WTC11 (cell line): ENCODE measurements around the gene FAM177B. TPM values are rescaled to one million over a fixed set of nuclear protein-coding genes. Genes with fewer than 3 reads are reported as not detected.
"Not testable (repeated sequence)": the region's sequence is repeated elsewhere in the genome, so short reads cannot be mapped to it uniquely, and the experiment has no call there.

Experiments
- ATAC-seq: fragments of 200-7000 bp; cut with Tn5 transposase; 2 replicates; pipeline ENCODE4 v1.10.0; 2021; ENCODE audit warnings: mild to moderate bottlenecking, moderate library complexity
- CTCF ChIA-PET: fragments of 300-600 bp; sonication (Branson Sonifier 250); formaldehyde crosslinking; loops from one replicate; lab custom pipeline; 2021; ENCODE audit warnings: antibody characterized with exemption; lab: Charles Lee
- POLR2A ChIA-PET: fragments of 350-600 bp; sonication (Branson Sonifier 250); formaldehyde crosslinking; loops from one replicate; lab custom pipeline; 2021; ENCODE audit warnings: antibody characterized with exemption; lab: Charles Lee
- DNase-seq: peaks from one replicate; pipeline ENCODE4 v3.0.0; 2021; ENCODE audit warnings: low spot score
- H3K27ac Mint-ChIP-seq: 2 replicates; pipeline ENCODE4 v1.8.0; 2021; ENCODE audit warnings: mixed read lengths
- H3K27me3 Mint-ChIP-seq: 2 replicates; pipeline ENCODE4 v1.8.0; 2021; ENCODE audit warnings: low read depth, mild to moderate bottlenecking, moderate library complexity, mixed read lengths
- H3K36me3 Mint-ChIP-seq: 2 replicates; pipeline ENCODE4 v1.8.0; 2021; ENCODE audit warnings: mixed read lengths
- H3K4me1 Mint-ChIP-seq: 2 replicates; pipeline ENCODE4 v1.8.0; 2022; ENCODE audit warnings: mixed read lengths
- H3K4me3 Mint-ChIP-seq: 2 replicates; pipeline ENCODE4 v1.8.0; 2021; ENCODE audit warnings: mild to moderate bottlenecking, moderate library complexity, mixed read lengths
- H3K9me3 Mint-ChIP-seq: 2 replicates; pipeline ENCODE4 v1.8.0; 2021; ENCODE audit warnings: mixed read lengths
- ATF3 ChIP-seq: sonication (generic); formaldehyde crosslinking; conservative IDR thresholded peaks from 2 replicates; pipeline ENCODE4 v1.8.1; 2022; ENCODE audit warnings: mild to moderate bottlenecking, missing genetic modification reagents
- CREB1 ChIP-seq: sonication (generic); formaldehyde crosslinking; IDR thresholded peaks from 2 replicates; pipeline ENCODE4 v1.8.0; 2023; ENCODE audit warnings: mild to moderate bottlenecking, missing genetic modification reagents
- ETV6 ChIP-seq: sonication (generic); formaldehyde crosslinking; IDR thresholded peaks from 2 replicates; pipeline ENCODE4 v1.8.1; 2022; ENCODE audit warnings: mild to moderate bottlenecking, missing genetic modification reagents
- GABPB1 ChIP-seq: sonication (generic); formaldehyde crosslinking; IDR thresholded peaks from 2 replicates; pipeline ENCODE4 v1.8.1; 2023; ENCODE audit warnings: mild to moderate bottlenecking, missing genetic modification reagents
- IRF1 ChIP-seq: sonication (generic); formaldehyde crosslinking; IDR thresholded peaks from 2 replicates; pipeline ENCODE4 v1.8.0; 2023; ENCODE audit warnings: missing genetic modification reagents
- KAT7 ChIP-seq: sonication (generic); formaldehyde crosslinking; IDR thresholded peaks from 2 replicates; pipeline ENCODE4 v1.8.1; 2023; ENCODE audit warnings: missing genetic modification reagents, mild to moderate bottlenecking, borderline replicate concordance
- MXD4 ChIP-seq: fragments of 250-450 bp; sonication (Bioruptor Pico); IDR thresholded peaks from 2 replicates; pipeline ENCODE4 v1.8.0; 2021; ENCODE audit warnings: mild to moderate bottlenecking, moderate library complexity, borderline replicate concordance
- MYBL2 ChIP-seq: sonication (generic); formaldehyde crosslinking; IDR thresholded peaks from 2 replicates; pipeline ENCODE4 v1.8.1; 2023; ENCODE audit warnings: mild to moderate bottlenecking, moderate library complexity, missing genetic modification reagents
- NFE2L1 ChIP-seq: sonication (generic); formaldehyde crosslinking; IDR thresholded peaks from 2 replicates; pipeline ENCODE4 v1.8.1; 2023; ENCODE audit warnings: missing genetic modification reagents
- PRRX2 ChIP-seq: fragments of 250-450 bp; sonication (Bioruptor Pico); IDR thresholded peaks from 2 replicates; pipeline ENCODE4 v1.8.0; 2021; ENCODE audit warnings: mild to moderate bottlenecking
- RORB ChIP-seq: fragments of 250-450 bp; sonication (Bioruptor Pico); IDR thresholded peaks from 2 replicates; pipeline ENCODE4 v1.9.0; 2021; ENCODE audit warnings: mild to moderate bottlenecking
- SMAD3 ChIP-seq: sonication (generic); formaldehyde crosslinking; IDR thresholded peaks from 2 replicates; pipeline ENCODE4 v1.8.0; 2022; ENCODE audit warnings: missing genetic modification reagents, mild to moderate bottlenecking, borderline replicate concordance
- TEAD4 ChIP-seq: sonication (generic); formaldehyde crosslinking; IDR thresholded peaks from 2 replicates; pipeline ENCODE4 v1.8.0; 2022; ENCODE audit warnings: mild to moderate bottlenecking, missing genetic modification reagents
- USF2 ChIP-seq: sonication (generic); formaldehyde crosslinking; IDR thresholded peaks from 2 replicates; pipeline ENCODE4 v1.8.1; 2023; ENCODE audit warnings: mild to moderate bottlenecking, missing genetic modification reagents, moderate library complexity
- ZNF219 ChIP-seq: sonication (generic); formaldehyde crosslinking; IDR thresholded peaks from 2 replicates; pipeline ENCODE4 v1.8.0; 2023; ENCODE audit warnings: missing genetic modification reagents, mild to moderate bottlenecking, borderline replicate concordance
- ZNF317 ChIP-seq: sonication (generic); formaldehyde crosslinking; IDR thresholded peaks from 2 replicates; pipeline ENCODE4 v1.8.1; 2023; ENCODE audit warnings: low read depth, mild to moderate bottlenecking, moderate library complexity, missing genetic modification reagents, borderline replicate concordance
- ZNF423 ChIP-seq: fragments of 250-450 bp; sonication (Bioruptor Pico); IDR thresholded peaks from 2 replicates; pipeline ENCODE4 v2.1.2; 2022; ENCODE audit warnings: mild to moderate bottlenecking, moderate library complexity
- total RNA-seq: library from RNA; stranded (reverse); gene quantifications from 3 replicates; pipeline ENCODE4 v1.2.3, GENCODE V29; 2021
- TF ChIP-seq, protein P1 (sequence below): sonication (generic); formaldehyde crosslinking; IDR thresholded peaks from 2 replicates; pipeline ENCODE4 v1.8.1; 2022; ENCODE audit warnings: low read depth, missing genetic modification reagents, borderline replicate concordance
- TF ChIP-seq, protein P2 (sequence below): sonication (generic); formaldehyde crosslinking; IDR thresholded peaks from 2 replicates; pipeline ENCODE4 v1.8.1; 2023; ENCODE audit warnings: mild to moderate bottlenecking, missing genetic modification reagents, borderline replicate concordance
- TF ChIP-seq, protein P3 (sequence below): sonication (generic); formaldehyde crosslinking; IDR thresholded peaks from 2 replicates; pipeline ENCODE4 v1.8.1; 2023; ENCODE audit warnings: mild to moderate bottlenecking, moderate library complexity, missing genetic modification reagents

The FAM177B gene
- total RNA-seq, 1 experiment from 2014 or later = not detected

DNA sequence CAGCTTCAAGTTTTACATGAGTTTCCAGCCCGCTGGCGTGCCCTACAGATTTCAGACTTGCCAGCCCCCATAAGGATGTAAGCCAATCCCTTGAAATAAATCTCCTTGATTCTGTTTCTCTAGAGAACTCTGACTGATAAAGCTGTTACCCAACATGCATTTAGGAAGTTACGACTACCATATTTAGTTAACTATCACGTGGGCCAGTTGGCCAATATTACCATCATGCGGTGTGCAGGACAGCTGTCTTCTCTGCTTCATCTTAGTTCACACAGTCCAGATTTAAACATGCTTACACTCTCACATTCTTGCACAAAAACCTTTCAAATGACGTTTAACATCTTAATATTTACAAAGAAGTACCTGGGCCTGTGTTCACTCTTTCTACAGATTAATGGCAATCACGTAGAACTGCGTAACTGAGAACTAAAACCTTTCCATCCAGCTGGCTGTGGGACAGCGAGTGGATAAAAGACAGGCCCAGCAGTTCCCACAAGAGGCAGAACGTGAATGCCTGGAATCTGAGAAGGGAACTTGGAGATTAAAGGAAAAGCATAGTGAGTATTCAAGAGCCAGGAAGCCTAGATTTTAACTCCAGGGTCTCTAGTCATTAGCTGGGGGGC lies 20.8 kb downstream of the FAM177B start:
- peaks cover 5% of the 10 kb centered on the region for H3K9me3 Mint-ChIP-seq
- CTCF ChIA-PET = interaction anchor here (1.1 to 1.4 kb wide), 2 partner anchors 10 to 332 kb away, joined by 3 to 6 read pairs; no protein-coding TSS in a partner anchor
- DNase-seq = no peak

DNA sequence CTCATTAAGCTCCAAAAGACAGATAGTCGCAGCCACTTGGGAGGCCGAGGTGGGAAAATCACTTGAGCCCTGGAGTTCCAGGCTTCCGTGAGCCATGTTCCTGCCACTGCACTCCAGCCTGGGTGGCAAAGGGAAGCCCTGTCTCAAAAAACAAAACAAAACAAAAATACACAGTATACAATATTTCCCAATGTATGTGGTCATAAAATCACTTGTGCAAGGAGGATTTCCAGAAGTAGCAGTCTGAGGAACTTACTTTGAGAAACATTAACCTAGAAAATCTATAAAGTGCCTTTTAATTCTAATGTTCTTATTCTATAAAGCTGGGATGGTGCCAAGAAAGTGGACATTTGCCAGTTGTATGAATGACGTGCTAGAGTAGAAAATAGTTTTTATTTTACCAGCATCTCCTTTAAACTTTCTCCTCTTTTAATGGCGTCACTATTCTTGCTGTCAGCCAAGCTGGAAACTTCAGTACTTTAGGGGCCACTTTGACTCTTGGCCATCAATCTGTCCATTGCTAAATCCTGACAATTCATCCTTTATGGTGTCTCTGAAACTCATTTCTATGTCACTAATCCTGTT lies 22.5 kb downstream of the FAM177B start:
- ATAC-seq = no peak
- no peak for DNase-seq
- no peaks in the 10 kb centered on the region for H3K36me3 Mint-ChIP-seq
- CTCF ChIA-PET = no interaction called here
- H3K4me1 Mint-ChIP-seq = no peaks in the 10 kb centered on the region
- no peak overlapping the region for H3K27ac Mint-ChIP-seq
- H3K9me3 Mint-ChIP-seq = peaks cover 5% of the 10 kb centered on the region
- no peak overlapping the region for H3K4me3 Mint-ChIP-seq
- TF ChIP-seq ZNF423 (CRISPR knock-in tag) = no peak
- no peak for TF ChIP-seq ZNF317
- TF ChIP-seq, protein P1, sequence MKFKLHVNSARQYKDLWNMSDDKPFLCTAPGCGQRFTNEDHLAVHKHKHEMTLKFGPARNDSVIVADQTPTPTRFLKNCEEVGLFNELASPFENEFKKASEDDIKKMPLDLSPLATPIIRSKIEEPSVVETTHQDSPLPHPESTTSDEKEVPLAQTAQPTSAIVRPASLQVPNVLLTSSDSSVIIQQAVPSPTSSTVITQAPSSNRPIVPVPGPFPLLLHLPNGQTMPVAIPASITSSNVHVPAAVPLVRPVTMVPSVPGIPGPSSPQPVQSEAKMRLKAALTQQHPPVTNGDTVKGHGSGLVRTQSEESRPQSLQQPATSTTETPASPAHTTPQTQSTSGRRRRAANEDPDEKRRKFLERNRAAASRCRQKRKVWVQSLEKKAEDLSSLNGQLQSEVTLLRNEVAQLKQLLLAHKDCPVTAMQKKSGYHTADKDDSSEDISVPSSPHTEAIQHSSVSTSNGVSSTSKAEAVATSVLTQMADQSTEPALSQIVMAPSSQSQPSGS (CRISPR knock-in tag) = no peak
- no peak for TF ChIP-seq IRF1 (CRISPR knock-in tag)
- TF ChIP-seq ATF3 (CRISPR knock-in tag) = no peak
- no peak for TF ChIP-seq MYBL2 (CRISPR knock-in tag)
- no peak for TF ChIP-seq KAT7 (CRISPR knock-in tag)
- no peak for TF ChIP-seq SMAD3 (CRISPR knock-in tag)
- TF ChIP-seq CREB1 (CRISPR knock-in tag) = no peak
- TF ChIP-seq PRRX2 (CRISPR knock-in tag) = no peak
- TF ChIP-seq MXD4 (CRISPR knock-in tag) = no peak
- TF ChIP-seq ETV6 = no peak
- no peak for TF ChIP-seq ZNF219 (CRISPR knock-in tag)
- TF ChIP-seq NFE2L1 (CRISPR knock-in tag) = no peak
- TF ChIP-seq, protein P2, sequence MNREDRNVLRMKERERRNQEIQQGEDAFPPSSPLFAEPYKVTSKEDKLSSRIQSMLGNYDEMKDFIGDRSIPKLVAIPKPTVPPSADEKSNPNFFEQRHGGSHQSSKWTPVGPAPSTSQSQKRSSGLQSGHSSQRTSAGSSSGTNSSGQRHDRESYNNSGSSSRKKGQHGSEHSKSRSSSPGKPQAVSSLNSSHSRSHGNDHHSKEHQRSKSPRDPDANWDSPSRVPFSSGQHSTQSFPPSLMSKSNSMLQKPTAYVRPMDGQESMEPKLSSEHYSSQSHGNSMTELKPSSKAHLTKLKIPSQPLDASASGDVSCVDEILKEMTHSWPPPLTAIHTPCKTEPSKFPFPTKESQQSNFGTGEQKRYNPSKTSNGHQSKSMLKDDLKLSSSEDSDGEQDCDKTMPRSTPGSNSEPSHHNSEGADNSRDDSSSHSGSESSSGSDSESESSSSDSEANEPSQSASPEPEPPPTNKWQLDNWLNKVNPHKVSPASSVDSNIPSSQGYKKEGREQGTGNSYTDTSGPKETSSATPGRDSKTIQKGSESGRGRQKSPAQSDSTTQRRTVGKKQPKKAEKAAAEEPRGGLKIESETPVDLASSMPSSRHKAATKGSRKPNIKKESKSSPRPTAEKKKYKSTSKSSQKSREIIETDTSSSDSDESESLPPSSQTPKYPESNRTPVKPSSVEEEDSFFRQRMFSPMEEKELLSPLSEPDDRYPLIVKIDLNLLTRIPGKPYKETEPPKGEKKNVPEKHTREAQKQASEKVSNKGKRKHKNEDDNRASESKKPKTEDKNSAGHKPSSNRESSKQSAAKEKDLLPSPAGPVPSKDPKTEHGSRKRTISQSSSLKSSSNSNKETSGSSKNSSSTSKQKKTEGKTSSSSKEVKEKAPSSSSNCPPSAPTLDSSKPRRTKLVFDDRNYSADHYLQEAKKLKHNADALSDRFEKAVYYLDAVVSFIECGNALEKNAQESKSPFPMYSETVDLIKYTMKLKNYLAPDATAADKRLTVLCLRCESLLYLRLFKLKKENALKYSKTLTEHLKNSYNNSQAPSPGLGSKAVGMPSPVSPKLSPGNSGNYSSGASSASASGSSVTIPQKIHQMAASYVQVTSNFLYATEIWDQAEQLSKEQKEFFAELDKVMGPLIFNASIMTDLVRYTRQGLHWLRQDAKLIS (CRISPR knock-in tag) = no peak
- TF ChIP-seq, all 79 proteins: peak for 0
- POLR2A ChIA-PET = no interaction called here
- peaks cover 2% of the 10 kb centered on the region for H3K27me3 Mint-ChIP-seq

More for the DNA sequence above, 20.8 kb downstream of the FAM177B start:
- Mint-ChIP-seq H3K4me3 (no peak overlapping the region), H3K4me1 (no peaks in the 10 kb centered on the region), H3K27me3 (peaks cover 2% of the 10 kb centered on the region), H3K36me3 (no peaks in the 10 kb centered on the region), H3K27ac (no peak overlapping the region)
- ATAC-seq = no peak
- TF ChIP-seq RORB = no peak
- POLR2A ChIA-PET = no interaction called here

DNA sequence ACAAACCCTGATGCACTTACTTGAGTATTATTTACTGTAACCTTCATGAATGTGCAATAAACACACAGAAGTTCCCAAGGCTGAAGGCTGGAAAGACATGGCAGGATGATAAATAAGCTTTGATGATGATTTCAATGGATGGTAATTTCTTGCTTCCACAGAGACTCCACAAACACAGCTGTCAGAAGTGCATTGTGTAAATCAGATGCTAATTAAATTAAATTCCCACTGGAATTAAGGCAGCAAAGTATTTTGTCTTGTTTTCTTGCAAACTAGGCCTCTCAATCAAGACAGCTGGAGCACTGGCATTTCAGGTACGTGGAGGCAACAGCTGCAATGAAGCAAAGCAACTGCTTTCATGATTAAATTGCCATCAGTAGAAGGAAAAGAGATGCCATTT lies 24.1 kb downstream of the FAM177B start:
- H3K4me1 Mint-ChIP-seq = no peaks in the 10 kb centered on the region
- ATAC-seq = no peak
- no peak overlapping the region for H3K4me3 Mint-ChIP-seq
- TF ChIP-seq TEAD4 (CRISPR knock-in tag) = no peak
- TF ChIP-seq GABPB1 (CRISPR knock-in tag) = no peak
- TF ChIP-seq, protein P3, sequence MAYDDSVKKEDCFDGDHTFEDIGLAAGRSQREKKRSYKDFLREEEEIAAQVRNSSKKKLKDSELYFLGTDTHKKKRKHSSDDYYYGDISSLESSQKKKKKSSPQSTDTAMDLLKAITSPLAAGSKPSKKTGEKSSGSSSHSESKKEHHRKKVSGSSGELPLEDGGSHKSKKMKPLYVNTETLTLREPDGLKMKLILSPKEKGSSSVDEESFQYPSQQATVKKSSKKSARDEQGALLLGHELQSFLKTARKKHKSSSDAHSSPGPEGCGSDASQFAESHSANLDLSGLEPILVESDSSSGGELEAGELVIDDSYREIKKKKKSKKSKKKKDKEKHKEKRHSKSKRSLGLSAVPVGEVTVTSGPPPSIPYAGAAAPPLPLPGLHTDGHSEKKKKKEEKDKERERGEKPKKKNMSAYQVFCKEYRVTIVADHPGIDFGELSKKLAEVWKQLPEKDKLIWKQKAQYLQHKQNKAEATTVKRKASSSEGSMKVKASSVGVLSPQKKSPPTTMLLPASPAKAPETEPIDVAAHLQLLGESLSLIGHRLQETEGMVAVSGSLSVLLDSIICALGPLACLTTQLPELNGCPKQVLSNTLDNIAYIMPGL = no peak
- no peak for TF ChIP-seq USF2 (CRISPR knock-in tag)
- TF ChIP-seq, all 79 proteins: peak for 0
- H3K27me3 Mint-ChIP-seq = peaks cover 4% of the 10 kb centered on the region
- ChIA-PET POLR2A (no interaction called here), CTCF (no interaction called here)
- no peaks in the 10 kb centered on the region for H3K36me3 Mint-ChIP-seq
- no peak for DNase-seq
- no peak overlapping the region for H3K27ac Mint-ChIP-seq
- H3K9me3 Mint-ChIP-seq = peaks cover 15% of the 10 kb centered on the region

DNA sequence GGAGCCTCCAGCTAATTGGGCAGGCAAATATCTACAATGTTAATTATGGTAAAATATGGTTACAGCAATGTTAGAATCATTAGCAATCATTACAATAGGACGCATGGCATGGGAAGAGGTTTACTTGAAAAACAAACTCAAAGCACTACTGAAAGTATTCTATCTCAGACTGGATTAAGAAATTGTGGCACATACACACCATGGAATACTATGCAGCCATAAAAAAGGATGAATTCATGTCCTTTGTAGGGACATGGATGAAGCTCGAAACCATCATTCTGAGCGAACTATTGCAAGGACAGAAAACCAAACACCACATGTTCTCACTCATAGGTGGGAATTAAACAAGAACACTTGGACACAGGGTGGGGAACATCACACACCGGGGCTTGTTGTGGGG lies 25.2 kb downstream of the FAM177B start:
- H3K36me3 Mint-ChIP-seq, H3K27me3 Mint-ChIP-seq, POLR2A ChIA-PET, H3K27ac Mint-ChIP-seq, DNase-seq, H3K4me3 Mint-ChIP-seq, ATAC-seq, H3K4me1 Mint-ChIP-seq: not testable (repeated sequence)
- peaks cover 18% of the 10 kb centered on the region for H3K9me3 Mint-ChIP-seq
- CTCF ChIA-PET = interaction anchor here (0.9 kb wide), 1 partner anchor 328 kb away, joined by 3 read pairs; no protein-coding TSS in a partner anchor
